Calu3 (cell line): ENCODE data around the gene BRAT1. TPM values are rescaled to one million over a fixed set of nuclear protein-coding genes. Genes with fewer than 3 reads are reported as not detected.
A peak's percentile ranks its signal among the peaks of the same experiment; 100 is the strongest.

Experiments used
- BruUV-seq: library from RNA; stranded (reverse); fragments of 400-500 nt; replicated peaks from 2 replicates; lab custom pipeline; 2021; lab: Mats Ljungman, UMichigan
- CTCF ChIA-PET: fragments of 300-600 bp; sonication (Branson Sonifier 250); formaldehyde crosslinking; loops from one replicate; lab custom pipeline; 2022; ENCODE audit warnings: antibody characterized with exemption; lab: Charles Lee
- DNase-seq: peaks from one replicate; pipeline ENCODE4 v3.0.0; 2022
- H3K27ac Mint-ChIP-seq: one replicate; pipeline ENCODE4 v1.8.0; 2022; ENCODE audit warnings: mixed read lengths; ENCODE audit not compliant: unreplicated experiment
- H3K27me3 Mint-ChIP-seq: one replicate; pipeline ENCODE4 v1.8.0; 2022; ENCODE audit warnings: mixed read lengths; ENCODE audit not compliant: unreplicated experiment
- H3K36me3 Mint-ChIP-seq: one replicate; pipeline ENCODE4 v1.8.0; 2022; ENCODE audit warnings: mild to moderate bottlenecking, moderate library complexity, mixed read lengths; ENCODE audit not compliant: insufficient read depth, unreplicated experiment
- H3K4me1 Mint-ChIP-seq: one replicate; pipeline ENCODE4 v1.8.0; 2022; ENCODE audit warnings: mild to moderate bottlenecking, low read depth, mixed read lengths; ENCODE audit not compliant: unreplicated experiment
- H3K4me3 Mint-ChIP-seq: one replicate; pipeline ENCODE4 v1.8.0; 2022; ENCODE audit warnings: mild to moderate bottlenecking, low read depth, moderate library complexity, mixed read lengths; ENCODE audit not compliant: unreplicated experiment
- H3K9me3 Mint-ChIP-seq: one replicate; pipeline ENCODE4 v1.8.0; 2022; ENCODE audit warnings: low read depth, mixed read lengths; ENCODE audit not compliant: unreplicated experiment
- intact Hi-C: fragments of 100-400 bp; cut with micrococcal nuclease; formaldehyde crosslinking; loops from one replicate; pipeline ENCODE4 v1.10.0; 2022; ENCODE audit not compliant: unreplicated experiment
- total RNA-seq: library from RNA; stranded (reverse); gene quantifications from 2 replicates; pipeline ENCODE4 v1.2.3, GENCODE V29; 2022
- TF ChIP-seq, protein P1 (sequence below): fragments of 200-600 bp; IDR thresholded peaks from one replicate; pipeline ENCODE4 v1.8.0; 2022; ENCODE audit warnings: antibody characterized with exemption; ENCODE audit not compliant: unreplicated experiment

The BRAT1 gene
- total RNA-seq, 1 experiment from 2014 or later, result 59.6 TPM

DNA sequence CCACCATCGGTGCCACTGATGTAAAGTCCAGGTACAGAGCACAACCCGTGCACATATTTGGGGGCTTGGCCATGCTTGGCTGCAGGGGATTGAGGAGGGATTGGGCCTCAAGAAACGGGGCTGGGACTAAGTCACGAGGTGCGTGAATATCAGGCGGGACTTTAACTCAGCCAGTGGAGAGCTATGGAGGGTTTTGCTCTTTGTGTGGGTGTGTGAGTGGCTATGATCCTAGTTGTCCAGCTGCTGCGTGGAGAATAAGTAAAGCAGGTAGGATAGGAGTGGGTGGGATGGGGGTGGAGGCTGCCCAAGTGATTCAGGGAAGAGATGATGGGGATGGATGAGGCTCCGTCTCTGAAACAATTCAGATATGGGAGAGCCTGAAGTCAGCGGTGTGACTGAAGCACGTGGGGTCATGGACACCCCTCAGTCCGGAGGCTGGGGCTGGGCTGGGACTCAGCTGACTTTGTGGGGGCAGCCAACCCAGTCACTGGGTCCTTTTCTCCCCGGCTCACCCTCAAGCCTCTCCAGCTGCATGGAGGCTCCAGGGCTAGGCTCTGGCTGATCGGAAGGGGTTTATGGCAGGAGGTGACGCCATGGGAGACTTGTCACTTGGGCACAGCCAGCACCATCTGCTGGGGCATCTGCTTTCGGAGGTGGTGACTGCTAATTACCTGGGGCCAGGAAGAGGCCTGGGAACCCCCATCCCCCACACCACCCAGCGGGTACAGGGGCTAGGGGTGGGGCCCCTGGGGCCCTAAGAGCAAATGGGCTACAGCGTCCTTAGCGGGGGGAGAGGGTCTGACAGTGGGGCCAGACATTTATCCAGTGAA, 37.4 kb downstream of the BRAT1 start:
- H3K4me3 Mint-ChIP-seq, result peak overlapping the region; percentile 54
- no peaks in the 10 kb centered on the region for H3K9me3 Mint-ChIP-seq
- BruUV-seq, result no TSS peak
- intact Hi-C loops, result no loop called here
- DNase-seq, result no peak
- TF ChIP-seq, protein P1, sequence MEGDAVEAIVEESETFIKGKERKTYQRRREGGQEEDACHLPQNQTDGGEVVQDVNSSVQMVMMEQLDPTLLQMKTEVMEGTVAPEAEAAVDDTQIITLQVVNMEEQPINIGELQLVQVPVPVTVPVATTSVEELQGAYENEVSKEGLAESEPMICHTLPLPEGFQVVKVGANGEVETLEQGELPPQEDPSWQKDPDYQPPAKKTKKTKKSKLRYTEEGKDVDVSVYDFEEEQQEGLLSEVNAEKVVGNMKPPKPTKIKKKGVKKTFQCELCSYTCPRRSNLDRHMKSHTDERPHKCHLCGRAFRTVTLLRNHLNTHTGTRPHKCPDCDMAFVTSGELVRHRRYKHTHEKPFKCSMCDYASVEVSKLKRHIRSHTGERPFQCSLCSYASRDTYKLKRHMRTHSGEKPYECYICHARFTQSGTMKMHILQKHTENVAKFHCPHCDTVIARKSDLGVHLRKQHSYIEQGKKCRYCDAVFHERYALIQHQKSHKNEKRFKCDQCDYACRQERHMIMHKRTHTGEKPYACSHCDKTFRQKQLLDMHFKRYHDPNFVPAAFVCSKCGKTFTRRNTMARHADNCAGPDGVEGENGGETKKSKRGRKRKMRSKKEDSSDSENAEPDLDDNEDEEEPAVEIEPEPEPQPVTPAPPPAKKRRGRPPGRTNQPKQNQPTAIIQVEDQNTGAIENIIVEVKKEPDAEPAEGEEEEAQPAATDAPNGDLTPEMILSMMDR, result no peak
- H3K27ac Mint-ChIP-seq, result no peak overlapping the region
- peaks cover 39% of the 10 kb centered on the region for H3K4me1 Mint-ChIP-seq
- peaks cover 54% of the 10 kb centered on the region for H3K36me3 Mint-ChIP-seq
- CTCF ChIA-PET, result no interaction called here
- no peaks in the 10 kb centered on the region for H3K27me3 Mint-ChIP-seq

DNA sequence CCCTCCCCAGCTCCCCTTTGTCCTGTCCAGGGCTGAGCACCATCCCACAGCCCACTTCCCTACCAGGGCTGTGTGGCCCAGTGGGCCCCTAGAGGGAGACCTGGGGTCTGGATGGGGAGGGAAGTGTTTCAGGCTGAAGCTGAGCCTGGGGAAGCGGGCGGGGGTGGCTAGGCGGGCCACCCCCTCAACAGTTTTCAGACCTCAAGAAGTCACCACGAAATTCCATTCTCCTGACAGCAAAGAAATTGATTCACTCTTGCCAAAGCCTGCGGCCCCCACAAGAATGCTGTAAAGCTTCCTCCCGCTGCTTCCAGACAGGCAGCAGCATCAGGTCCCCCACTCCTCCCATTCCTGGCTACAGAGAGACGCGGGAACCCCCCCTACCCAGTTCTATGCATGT, 38.3 kb downstream of the BRAT1 start:
- Mint-ChIP-seq H3K27me3 (no peaks in the 10 kb centered on the region), H3K36me3 (peaks cover 46% of the 10 kb centered on the region), H3K4me3 (no peak overlapping the region), H3K4me1 (peaks cover 39% of the 10 kb centered on the region), H3K27ac (no peak overlapping the region), H3K9me3 (no peaks in the 10 kb centered on the region)
- CTCF ChIA-PET, result interaction anchor here (0.6 kb wide), 1 partner anchor 114 kb away, joined by 4 read pairs; no protein-coding TSS in a partner anchor
- TF ChIP-seq, protein P1, result no peak
- peak; percentile 49 for DNase-seq
- intact Hi-C loops, result no loop called here
- no TSS peak for BruUV-seq

DNA sequence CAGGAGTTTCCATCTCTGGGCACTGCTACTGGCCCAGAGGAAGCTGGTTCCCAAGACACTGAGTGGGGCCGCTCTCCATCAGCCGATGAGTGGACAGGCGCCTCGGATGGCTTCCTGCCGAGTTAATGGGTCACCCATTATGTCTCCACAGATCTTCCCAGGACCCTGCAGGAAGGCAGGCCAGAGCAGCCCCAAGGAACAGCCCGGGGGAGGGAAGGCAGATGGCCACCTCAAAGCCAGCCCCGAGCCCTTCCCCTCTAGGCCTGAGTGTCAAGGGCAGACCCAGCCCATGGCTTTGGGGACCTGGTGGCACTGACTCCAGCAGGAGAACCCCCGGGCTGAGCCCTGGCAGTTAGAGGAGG, 39.1 kb downstream of the BRAT1 start:
- DNase-seq, result peak; percentile 48
- no peaks in the 10 kb centered on the region for H3K27me3 Mint-ChIP-seq
- no peak overlapping the region for H3K27ac Mint-ChIP-seq
- H3K4me1 Mint-ChIP-seq, result peaks cover 42% of the 10 kb centered on the region
- H3K4me3 Mint-ChIP-seq, result no peak overlapping the region
- intact Hi-C loops, result no loop called here
- H3K9me3 Mint-ChIP-seq, result no peaks in the 10 kb centered on the region
- CTCF ChIA-PET, result no interaction called here
- peaks cover 37% of the 10 kb centered on the region for H3K36me3 Mint-ChIP-seq
- TF ChIP-seq, protein P1, result no peak
- BruUV-seq, result no TSS peak

DNA sequence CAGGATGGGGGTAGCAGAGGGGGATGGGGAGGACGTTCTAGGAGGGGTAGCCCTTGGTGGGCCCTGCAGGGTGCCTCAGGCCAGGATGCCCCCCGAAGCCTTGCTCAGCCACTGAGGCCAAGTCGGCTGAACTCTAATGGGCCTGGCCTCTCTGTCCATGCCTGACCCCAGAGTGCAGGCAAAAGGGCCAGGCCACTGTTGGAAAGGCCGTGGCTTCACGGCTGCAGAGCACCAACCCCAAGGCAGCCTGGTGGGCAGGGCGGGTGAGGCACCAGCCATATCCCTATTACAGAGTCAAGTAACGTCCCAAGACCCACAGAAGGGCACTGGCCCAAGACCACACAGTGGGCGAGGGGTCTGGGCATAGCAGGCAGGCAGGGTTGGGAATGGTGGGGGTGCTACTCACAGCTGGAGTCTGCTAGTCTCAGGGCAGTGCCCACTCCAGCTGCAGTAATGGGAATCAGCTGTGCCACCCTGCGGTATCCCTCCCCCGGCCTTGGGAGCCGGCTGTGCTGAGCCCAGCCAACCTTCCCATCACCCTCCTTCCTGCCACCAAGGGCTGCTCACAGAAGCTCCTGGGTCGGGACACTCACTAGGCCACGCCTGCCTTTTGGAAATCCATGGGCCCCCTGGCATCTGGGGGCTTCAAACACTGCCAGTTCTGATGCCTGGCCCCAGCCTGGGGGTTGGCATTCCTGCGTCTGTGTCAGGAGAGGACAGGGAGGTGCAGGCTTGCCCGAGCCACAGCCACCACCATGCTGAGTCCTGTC, 39.7 kb downstream of the BRAT1 start:
- Mint-ChIP-seq H3K4me3 (no peak overlapping the region), H3K4me1 (peaks cover 45% of the 10 kb centered on the region), H3K36me3 (peaks cover 31% of the 10 kb centered on the region), H3K27me3 (no peaks in the 10 kb centered on the region), H3K27ac (no peak overlapping the region), H3K9me3 (no peaks in the 10 kb centered on the region)
- BruUV-seq, result no TSS peak
- intact Hi-C loops, result no loop called here
- CTCF ChIA-PET, result no interaction called here
- TF ChIP-seq, protein P1, result no peak
- DNase-seq, result no peak
